ENCODE data around the gene TEX47.

Gene TEX47

DNA sequence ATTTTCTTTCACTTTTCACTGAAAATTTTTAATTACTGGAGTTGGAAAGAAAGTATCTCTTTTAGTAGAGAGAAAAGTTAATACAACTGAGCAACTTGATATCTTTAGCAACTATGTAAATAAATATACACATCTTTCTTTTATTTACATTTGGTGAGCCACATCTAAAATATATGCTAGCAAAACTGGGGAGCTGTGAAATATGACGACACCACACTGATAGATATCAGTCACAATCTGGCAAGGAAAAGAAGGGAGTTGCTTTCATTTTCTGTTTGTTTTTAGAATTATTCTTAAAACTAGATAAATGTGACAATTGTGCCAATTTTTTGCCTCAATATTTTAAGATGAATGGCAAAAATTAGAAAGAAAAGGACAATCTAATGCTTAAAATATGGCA lies 38.7 kb downstream of the TEX47 start:
- TF ChIP-seq, protein P1, sequence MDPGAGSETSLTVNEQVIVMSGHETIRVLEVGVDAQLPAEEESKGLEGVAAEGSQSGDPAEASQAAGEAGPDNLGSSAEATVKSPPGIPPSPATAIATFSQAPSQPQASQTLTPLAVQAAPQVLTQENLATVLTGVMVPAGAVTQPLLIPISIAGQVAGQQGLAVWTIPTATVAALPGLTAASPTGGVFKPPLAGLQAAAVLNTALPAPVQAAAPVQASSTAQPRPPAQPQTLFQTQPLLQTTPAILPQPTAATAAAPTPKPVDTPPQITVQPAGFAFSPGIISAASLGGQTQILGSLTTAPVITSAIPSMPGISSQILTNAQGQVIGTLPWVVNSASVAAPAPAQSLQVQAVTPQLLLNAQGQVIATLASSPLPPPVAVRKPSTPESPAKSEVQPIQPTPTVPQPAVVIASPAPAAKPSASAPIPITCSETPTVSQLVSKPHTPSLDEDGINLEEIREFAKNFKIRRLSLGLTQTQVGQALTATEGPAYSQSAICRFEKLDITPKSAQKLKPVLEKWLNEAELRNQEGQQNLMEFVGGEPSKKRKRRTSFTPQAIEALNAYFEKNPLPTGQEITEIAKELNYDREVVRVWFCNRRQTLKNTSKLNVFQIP (CRISPR knock-in tag; IDR thresholded peaks at IDR 0.05; ENCODE audit: borderline replicate concordance, low read depth) = no peak
- no peak for TF ChIP-seq ESRRG (CRISPR knock-in tag; IDR thresholded peaks at IDR 0.05)
- no peak for ATAC-seq

DNA sequence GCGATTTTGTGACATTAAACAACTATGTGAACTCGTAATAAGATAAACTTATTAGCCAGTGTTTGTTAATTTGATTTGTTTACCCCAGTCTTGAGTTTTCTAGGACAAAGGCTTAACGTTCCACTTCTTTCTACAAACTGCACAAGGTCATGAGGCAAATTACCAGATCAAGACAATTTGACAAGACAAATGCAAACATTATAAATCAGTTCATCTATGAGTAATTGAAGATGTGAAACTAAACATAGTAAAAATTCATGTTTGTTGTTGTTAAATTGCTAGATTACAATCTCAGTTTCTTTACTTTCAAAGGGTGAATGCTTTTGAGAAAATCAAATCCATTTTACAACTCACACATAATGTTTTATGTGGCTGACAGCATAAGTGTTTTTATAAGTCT lies 49.4 kb downstream of the TEX47 start:
- no peak for TF ChIP-seq ZNF70 (CRISPR knock-in tag; IDR thresholded peaks at IDR 0.05)
- no peak for TF ChIP-seq RARB (CRISPR knock-in tag; IDR thresholded peaks at IDR 0.05)
- TF ChIP-seq, protein P2, sequence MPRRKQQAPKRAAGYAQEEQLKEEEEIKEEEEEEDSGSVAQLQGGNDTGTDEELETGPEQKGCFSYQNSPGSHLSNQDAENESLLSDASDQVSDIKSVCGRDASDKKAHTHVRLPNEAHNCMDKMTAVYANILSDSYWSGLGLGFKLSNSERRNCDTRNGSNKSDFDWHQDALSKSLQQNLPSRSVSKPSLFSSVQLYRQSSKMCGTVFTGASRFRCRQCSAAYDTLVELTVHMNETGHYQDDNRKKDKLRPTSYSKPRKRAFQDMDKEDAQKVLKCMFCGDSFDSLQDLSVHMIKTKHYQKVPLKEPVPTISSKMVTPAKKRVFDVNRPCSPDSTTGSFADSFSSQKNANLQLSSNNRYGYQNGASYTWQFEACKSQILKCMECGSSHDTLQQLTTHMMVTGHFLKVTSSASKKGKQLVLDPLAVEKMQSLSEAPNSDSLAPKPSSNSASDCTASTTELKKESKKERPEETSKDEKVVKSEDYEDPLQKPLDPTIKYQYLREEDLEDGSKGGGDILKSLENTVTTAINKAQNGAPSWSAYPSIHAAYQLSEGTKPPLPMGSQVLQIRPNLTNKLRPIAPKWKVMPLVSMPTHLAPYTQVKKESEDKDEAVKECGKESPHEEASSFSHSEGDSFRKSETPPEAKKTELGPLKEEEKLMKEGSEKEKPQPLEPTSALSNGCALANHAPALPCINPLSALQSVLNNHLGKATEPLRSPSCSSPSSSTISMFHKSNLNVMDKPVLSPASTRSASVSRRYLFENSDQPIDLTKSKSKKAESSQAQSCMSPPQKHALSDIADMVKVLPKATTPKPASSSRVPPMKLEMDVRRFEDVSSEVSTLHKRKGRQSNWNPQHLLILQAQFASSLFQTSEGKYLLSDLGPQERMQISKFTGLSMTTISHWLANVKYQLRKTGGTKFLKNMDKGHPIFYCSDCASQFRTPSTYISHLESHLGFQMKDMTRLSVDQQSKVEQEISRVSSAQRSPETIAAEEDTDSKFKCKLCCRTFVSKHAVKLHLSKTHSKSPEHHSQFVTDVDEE (CRISPR knock-in tag; IDR thresholded peaks at IDR 0.05) = no peak
- TF ChIP-seq OSR1 (CRISPR knock-in tag; IDR thresholded peaks at IDR 0.05) = no peak
- no peak for TF ChIP-seq TCF4 (CRISPR knock-in tag; IDR thresholded peaks at IDR 0.05; ENCODE audit: borderline replicate concordance)
- no peak for TF ChIP-seq PPARA (CRISPR knock-in tag; IDR thresholded peaks at IDR 0.05; ENCODE audit: borderline replicate concordance)
- ATAC-seq = no peak

Data from SK-N-SH treated with all-trans-retinoic acid at 6 μM for 48 hours (cell line).